GM23338 (cell line): ENCODE data around the gene TOMM6. TPM values are rescaled to one million over a fixed set of nuclear protein-coding genes. Genes with fewer than 3 reads are reported as not detected.

Experiments used
- ATAC-seq: fragments of 200-7000 bp; cut with Tn5 transposase; 3 replicates; pipeline ENCODE4 v1.9.1; 2020
- DNase-seq: peaks from one replicate; pipeline ENCODE4 v3.0.0-alpha.2; 2015; ENCODE audit warnings: low spot score
- H2AFZ ChIP-seq: fragments of 200-600 bp; sonication (generic); 2 replicates; pipeline ENCODE4 v1.8.0; 2016; ENCODE audit warnings: antibody characterized with exemption, mild to moderate bottlenecking, moderate library complexity
- H3F3A ChIP-seq: fragments of 200-600 bp; sonication (generic); replicated peaks from 2 replicates; pipeline ENCODE4 v1.8.0; 2017; ENCODE audit warnings: antibody characterized with exemption, mixed run types, low read depth
- H3K27ac ChIP-seq: fragments of 200-600 bp; sonication (generic); 2 replicates; pipeline ENCODE4 v1.6.1; 2016; ENCODE audit warnings: low read depth
- H3K27me3 ChIP-seq: fragments of 200-600 bp; sonication (generic); 2 replicates; pipeline ENCODE4 v1.8.0; 2016; ENCODE audit warnings: mild to moderate bottlenecking, mixed run types, moderate library complexity; ENCODE audit not compliant: insufficient read depth
- H3K36me3 ChIP-seq: fragments of 200-600 bp; sonication (generic); 2 replicates; pipeline ENCODE4 v1.8.0; 2016; ENCODE audit warnings: mild to moderate bottlenecking; ENCODE audit not compliant: insufficient read depth
- H3K4me1 ChIP-seq: fragments of 200-600 bp; sonication (generic); 2 replicates; pipeline ENCODE4 v1.8.0; 2016; ENCODE audit warnings: mild to moderate bottlenecking, moderate library complexity; ENCODE audit not compliant: insufficient read depth
- H3K4me2 ChIP-seq: fragments of 200-600 bp; sonication (generic); 2 replicates; pipeline ENCODE4 v1.7.1; 2017; ENCODE audit warnings: mixed run types
- H3K4me3 ChIP-seq: fragments of 200-600 bp; sonication (generic); 2 replicates; pipeline ENCODE4 v1.6.1; 2016; ENCODE audit warnings: mixed run types
- H3K79me2 ChIP-seq: fragments of 200-600 bp; sonication (generic); replicated peaks from 2 replicates; pipeline ENCODE4 v1.8.0; 2017; ENCODE audit warnings: mild to moderate bottlenecking; ENCODE audit not compliant: insufficient read depth
- H3K9me2 ChIP-seq: fragments of 200-600 bp; sonication (generic); 2 replicates; pipeline ENCODE4 v1.8.0; 2017; ENCODE audit not compliant: insufficient read depth
- H4K20me1 ChIP-seq: fragments of 200-600 bp; sonication (generic); replicated peaks from 2 replicates; pipeline ENCODE4 v1.8.0; 2017; ENCODE audit warnings: mild to moderate bottlenecking; ENCODE audit not compliant: insufficient read depth
- H3K27ac Mint-ChIP-seq: 2 replicates; pipeline ENCODE4 v1.8.0; 2020; ENCODE audit warnings: inconsistent platforms, mild to moderate bottlenecking, moderate library complexity, mixed read lengths
- H3K27me3 Mint-ChIP-seq: 3 replicates; pipeline ENCODE4 v1.8.0; 2022; ENCODE audit warnings: low read depth, mild to moderate bottlenecking, moderate library complexity, mixed read lengths, inconsistent platforms; ENCODE audit not compliant: insufficient read depth, poor library complexity
- H3K36me3 Mint-ChIP-seq: 3 replicates; pipeline ENCODE4 v1.8.0; 2021; ENCODE audit warnings: low read depth, mild to moderate bottlenecking, inconsistent platforms, moderate library complexity, mixed read lengths
- H3K4me1 Mint-ChIP-seq: 3 replicates; pipeline ENCODE4 v1.8.0; 2020; ENCODE audit warnings: mild to moderate bottlenecking, inconsistent platforms, mixed read lengths
- H3K4me3 Mint-ChIP-seq: 3 replicates; pipeline ENCODE4 v1.8.0; 2021; ENCODE audit warnings: moderate library complexity, mild to moderate bottlenecking, inconsistent platforms, mixed read lengths
- H3K9me3 Mint-ChIP-seq: 3 replicates; pipeline ENCODE4 v1.8.0; 2020; ENCODE audit warnings: moderate library complexity, mild to moderate bottlenecking, inconsistent platforms, mixed read lengths
- CREB1 ChIP-seq: fragments of 250-450 bp; sonication (Bioruptor Pico); IDR thresholded peaks from 2 replicates; pipeline ENCODE4 v1.5.0; 2020; ENCODE audit warnings: low read depth, mild to moderate bottlenecking, moderate library complexity
- EZH2phosphoT487 ChIP-seq: fragments of 200-600 bp; sonication (generic); IDR thresholded peaks from one replicate; pipeline ENCODE4 v1.8.1; 2018; ENCODE audit warnings: antibody characterized with exemption; ENCODE audit not compliant: unreplicated experiment
- JUNB ChIP-seq: IDR thresholded peaks from one replicate; pipeline ENCODE4 v1.6.1; 2016; ENCODE audit warnings: antibody characterized with exemption; ENCODE audit not compliant: unreplicated experiment
- NANOG ChIP-seq: IDR thresholded peaks from 2 replicates; pipeline ENCODE4 v1.6.1; 2016; ENCODE audit warnings: antibody characterized with exemption, borderline replicate concordance
- POLR2AphosphoS5 ChIP-seq: IDR thresholded peaks from 2 replicates; pipeline ENCODE4 v1.6.1; 2016; ENCODE audit warnings: antibody characterized with exemption, low read depth
- ZNF114 ChIP-seq: fragments of 250-450 bp; sonication (Bioruptor Pico); IDR thresholded peaks from 2 replicates; pipeline ENCODE4 v1.5.0; 2020; ENCODE audit warnings: mild to moderate bottlenecking, moderate library complexity
- polyA plus RNA-seq: library from polyadenylated mRNA; unstranded; fragments of >200 nt; fragmentation: Nextera tagmentation; extraction: Ambion mirVana; gene quantifications from 2 replicates; pipeline ENCODE4 v1.2.1, GENCODE V29; 2016
- total RNA-seq: library from RNA; depleted of rRNA; stranded (reverse); fragments of >200 nt; shearing (Covaris generic); gene quantifications from 2 replicates; pipeline ENCODE4 v1.2.3, GENCODE V29; 2014
- TF ChIP-seq, protein P1 (sequence below): IDR thresholded peaks from one replicate; pipeline ENCODE4 v1.6.1; 2018; ENCODE audit warnings: antibody characterized with exemption; ENCODE audit not compliant: unreplicated experiment
- TF ChIP-seq, protein P2 (sequence below): IDR thresholded peaks from 2 replicates; pipeline ENCODE4 v1.6.1; 2016; ENCODE audit warnings: antibody characterized with exemption

The TOMM6 gene
- total and polyA plus RNA-seq, 2 experiments from 2014 or later = 195 to 372 TPM

DNA sequence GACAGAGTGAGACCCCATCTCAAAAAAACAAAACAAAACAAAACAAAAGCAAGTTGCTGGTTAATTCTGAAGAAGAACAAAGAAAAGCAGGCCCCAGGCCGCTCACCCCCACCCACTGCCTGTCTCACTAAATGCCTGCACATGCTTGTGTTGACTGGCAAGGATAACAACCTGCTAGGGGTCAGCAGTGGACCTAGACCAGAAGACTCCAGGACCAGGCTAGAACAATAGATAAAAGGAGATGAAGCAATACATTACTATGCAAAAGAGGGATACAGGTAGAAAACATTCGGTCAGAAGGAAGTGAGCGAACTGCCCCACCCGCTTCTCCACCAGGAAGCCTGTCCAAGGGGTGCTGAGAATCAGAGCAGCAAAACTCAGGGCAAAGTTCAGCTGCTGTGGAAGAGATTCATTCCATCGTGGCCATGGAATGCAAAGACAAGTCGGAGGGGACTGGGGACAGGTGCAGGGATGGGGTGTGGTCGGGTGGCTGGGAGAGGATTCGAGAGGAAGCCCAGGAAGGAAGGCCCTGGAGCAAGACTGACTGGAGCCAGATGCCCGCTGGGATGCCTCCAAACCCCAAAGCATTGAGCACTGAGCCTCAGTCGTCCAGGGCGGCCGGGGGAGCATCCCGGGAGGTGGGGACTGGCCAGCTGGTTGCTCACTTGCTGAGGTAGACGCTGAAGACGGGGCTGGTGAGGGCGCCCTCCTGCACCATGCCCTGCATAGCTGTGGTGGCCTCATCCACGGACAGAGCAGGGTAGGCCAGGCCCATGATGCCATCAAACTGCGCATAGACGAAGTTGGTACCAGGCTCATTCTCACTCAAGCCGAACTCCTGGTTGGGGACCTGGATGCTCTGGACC lies 45.6 kb upstream of the TOMM6 start:
- Histone ChIP-seq H3K27me3 (no peaks in the 10 kb centered on the region), H3K79me2 (no peaks in the 10 kb centered on the region), H3K9me2 (no peaks in the 10 kb centered on the region), H3K4me2 (no peak overlapping the region), H4K20me1 (no peaks in the 10 kb centered on the region), H3K27ac (no peak overlapping the region), H3F3A (no peaks in the 10 kb centered on the region), H2AFZ (no peak overlapping the region; the same call in 1 of the 2 replicates), H3K36me3 (no peaks in the 10 kb centered on the region), H3K4me1 (no peaks in the 10 kb centered on the region; the same call in 1 of the 2 replicates), H3K4me3 (no peak overlapping the region)
- Mint-ChIP-seq H3K9me3 (no peaks in the 10 kb centered on the region), H3K27ac (no peak overlapping the region), H3K27me3 (no peaks in the 10 kb centered on the region), H3K4me1 (peaks cover 4% of the 10 kb centered on the region; the same call in 2 of the 3 replicates), H3K4me3 (no peak overlapping the region), H3K36me3 (no peaks in the 10 kb centered on the region)
- no peak for ATAC-seq
- TF ChIP-seq JUNB = no peak
- DNase-seq = no peak

DNA sequence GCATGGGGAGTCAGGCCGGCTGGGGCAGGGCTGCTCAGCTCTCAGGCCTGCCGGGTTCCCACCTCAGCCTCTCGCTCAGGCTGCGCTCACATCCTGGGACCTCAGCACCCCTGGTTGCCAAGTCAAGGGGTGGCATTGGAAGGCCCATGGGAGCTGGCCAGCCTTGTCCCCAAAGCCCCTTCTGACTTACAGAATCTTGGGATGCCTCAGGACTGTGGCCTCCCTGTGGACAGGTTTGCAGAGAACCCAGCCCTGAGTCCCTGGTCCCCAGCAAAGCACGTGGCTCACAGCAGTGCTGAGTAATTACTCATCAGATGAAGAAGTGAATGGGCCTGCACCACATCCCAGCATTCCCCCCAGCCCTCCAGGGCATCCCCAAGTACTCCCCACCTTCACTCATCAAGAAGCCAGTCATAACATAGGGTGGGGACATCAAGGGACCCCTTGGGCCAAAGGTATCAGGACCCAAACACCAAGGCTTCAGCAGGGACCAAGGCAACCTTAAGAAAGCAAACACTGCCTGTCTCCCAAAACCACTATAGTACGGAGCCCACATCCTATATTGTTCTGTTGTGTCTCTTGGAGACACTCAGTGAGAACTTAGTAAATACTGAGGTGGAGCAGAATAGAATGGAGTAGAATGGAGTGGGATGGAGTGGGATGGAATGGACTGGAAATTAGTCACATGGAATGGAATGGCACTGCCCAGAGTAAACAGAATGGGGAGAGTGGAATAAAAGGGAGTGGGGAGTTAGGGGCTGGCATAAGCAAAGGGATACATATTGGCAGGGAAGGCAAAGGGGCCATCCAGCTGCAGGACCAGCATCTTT lies 43.9 kb upstream of the TOMM6 start:
- no peak for TF ChIP-seq CREB1 (CRISPR knock-in tag)
- no peak for TF ChIP-seq ZNF114 (CRISPR knock-in tag)
- H3K27me3 Mint-ChIP-seq = peaks cover 2% of the 10 kb centered on the region
- H3K4me3 Mint-ChIP-seq = no peak overlapping the region
- Histone ChIP-seq H3F3A (no peaks in the 10 kb centered on the region), H3K79me2 (no peaks in the 10 kb centered on the region), H4K20me1 (no peaks in the 10 kb centered on the region), H3K9me2 (no peaks in the 10 kb centered on the region), H3K4me1 (no peaks in the 10 kb centered on the region; the same call in 1 of the 2 replicates), H3K27me3 (no peaks in the 10 kb centered on the region), H2AFZ (no peak overlapping the region), H3K36me3 (no peaks in the 10 kb centered on the region), H3K4me2 (no peak overlapping the region), H3K4me3 (no peak overlapping the region), H3K27ac (no peak overlapping the region)
- H3K4me1 Mint-ChIP-seq = peaks cover 4% of the 10 kb centered on the region; the same call in 2 of the 3 replicates
- no peaks in the 10 kb centered on the region for H3K36me3 Mint-ChIP-seq
- ATAC-seq = no peak
- no peaks in the 10 kb centered on the region for H3K9me3 Mint-ChIP-seq
- H3K27ac Mint-ChIP-seq = no peak overlapping the region
- DNase-seq = no peak

DNA sequence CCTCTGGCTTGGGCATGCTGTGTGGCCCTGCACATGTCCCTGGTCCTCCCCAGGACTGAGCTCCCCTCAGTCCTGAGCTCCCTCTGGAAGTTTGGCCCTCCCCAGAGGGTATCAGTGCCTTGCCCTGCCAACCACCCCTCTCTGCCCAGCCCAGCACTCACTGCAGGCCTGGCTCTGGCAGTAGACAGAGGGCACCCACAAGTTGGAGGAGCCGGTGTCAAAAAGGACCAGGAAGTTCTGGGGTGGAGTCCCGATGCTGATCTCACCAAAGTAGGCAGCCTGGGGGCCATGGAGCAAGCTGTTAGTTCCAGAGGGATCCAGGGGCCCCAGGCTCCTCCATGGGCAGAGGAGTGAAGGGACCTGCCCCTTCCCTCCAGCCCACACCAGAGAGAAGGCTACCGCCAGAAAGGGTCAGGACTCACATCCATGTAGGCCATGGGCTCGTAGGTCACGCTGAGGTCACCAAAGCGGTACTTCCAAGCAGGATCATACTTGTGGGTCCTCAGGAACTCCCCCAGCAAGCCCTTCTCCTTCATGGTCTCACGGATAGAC lies 43.2 kb upstream of the TOMM6 start:
- Histone ChIP-seq H3K4me2 (no peak overlapping the region), H3K4me3 (no peak overlapping the region), H3K79me2 (no peaks in the 10 kb centered on the region), H3K4me1 (no peaks in the 10 kb centered on the region; the same call in 1 of the 2 replicates), H3K27me3 (no peaks in the 10 kb centered on the region), H3F3A (no peaks in the 10 kb centered on the region), H4K20me1 (no peaks in the 10 kb centered on the region), H2AFZ (no peak overlapping the region), H3K36me3 (no peaks in the 10 kb centered on the region), H3K9me2 (no peaks in the 10 kb centered on the region), H3K27ac (no peak overlapping the region)
- DNase-seq (no peak), ATAC-seq (no peak)
- peaks cover 2% of the 10 kb centered on the region for H3K27me3 Mint-ChIP-seq
- H3K9me3 Mint-ChIP-seq = no peaks in the 10 kb centered on the region
- no peak overlapping the region for H3K27ac Mint-ChIP-seq
- peaks cover 4% of the 10 kb centered on the region; the same call in 2 of the 3 replicates for H3K4me1 Mint-ChIP-seq
- no peak overlapping the region for H3K4me3 Mint-ChIP-seq
- no peaks in the 10 kb centered on the region for H3K36me3 Mint-ChIP-seq
- no peak for TF ChIP-seq EZH2phosphoT487
- TF ChIP-seq NANOG = no peak
- TF ChIP-seq JUNB = no peak
- TF ChIP-seq, protein P1, sequence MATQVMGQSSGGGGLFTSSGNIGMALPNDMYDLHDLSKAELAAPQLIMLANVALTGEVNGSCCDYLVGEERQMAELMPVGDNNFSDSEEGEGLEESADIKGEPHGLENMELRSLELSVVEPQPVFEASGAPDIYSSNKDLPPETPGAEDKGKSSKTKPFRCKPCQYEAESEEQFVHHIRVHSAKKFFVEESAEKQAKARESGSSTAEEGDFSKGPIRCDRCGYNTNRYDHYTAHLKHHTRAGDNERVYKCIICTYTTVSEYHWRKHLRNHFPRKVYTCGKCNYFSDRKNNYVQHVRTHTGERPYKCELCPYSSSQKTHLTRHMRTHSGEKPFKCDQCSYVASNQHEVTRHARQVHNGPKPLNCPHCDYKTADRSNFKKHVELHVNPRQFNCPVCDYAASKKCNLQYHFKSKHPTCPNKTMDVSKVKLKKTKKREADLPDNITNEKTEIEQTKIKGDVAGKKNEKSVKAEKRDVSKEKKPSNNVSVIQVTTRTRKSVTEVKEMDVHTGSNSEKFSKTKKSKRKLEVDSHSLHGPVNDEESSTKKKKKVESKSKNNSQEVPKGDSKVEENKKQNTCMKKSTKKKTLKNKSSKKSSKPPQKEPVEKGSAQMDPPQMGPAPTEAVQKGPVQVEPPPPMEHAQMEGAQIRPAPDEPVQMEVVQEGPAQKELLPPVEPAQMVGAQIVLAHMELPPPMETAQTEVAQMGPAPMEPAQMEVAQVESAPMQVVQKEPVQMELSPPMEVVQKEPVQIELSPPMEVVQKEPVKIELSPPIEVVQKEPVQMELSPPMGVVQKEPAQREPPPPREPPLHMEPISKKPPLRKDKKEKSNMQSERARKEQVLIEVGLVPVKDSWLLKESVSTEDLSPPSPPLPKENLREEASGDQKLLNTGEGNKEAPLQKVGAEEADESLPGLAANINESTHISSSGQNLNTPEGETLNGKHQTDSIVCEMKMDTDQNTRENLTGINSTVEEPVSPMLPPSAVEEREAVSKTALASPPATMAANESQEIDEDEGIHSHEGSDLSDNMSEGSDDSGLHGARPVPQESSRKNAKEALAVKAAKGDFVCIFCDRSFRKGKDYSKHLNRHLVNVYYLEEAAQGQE = no peak
- TF ChIP-seq POLR2AphosphoS5 = no peak
- TF ChIP-seq CREB1 (CRISPR knock-in tag) = no peak
- TF ChIP-seq ZNF114 (CRISPR knock-in tag) = no peak
- TF ChIP-seq, protein P2, sequence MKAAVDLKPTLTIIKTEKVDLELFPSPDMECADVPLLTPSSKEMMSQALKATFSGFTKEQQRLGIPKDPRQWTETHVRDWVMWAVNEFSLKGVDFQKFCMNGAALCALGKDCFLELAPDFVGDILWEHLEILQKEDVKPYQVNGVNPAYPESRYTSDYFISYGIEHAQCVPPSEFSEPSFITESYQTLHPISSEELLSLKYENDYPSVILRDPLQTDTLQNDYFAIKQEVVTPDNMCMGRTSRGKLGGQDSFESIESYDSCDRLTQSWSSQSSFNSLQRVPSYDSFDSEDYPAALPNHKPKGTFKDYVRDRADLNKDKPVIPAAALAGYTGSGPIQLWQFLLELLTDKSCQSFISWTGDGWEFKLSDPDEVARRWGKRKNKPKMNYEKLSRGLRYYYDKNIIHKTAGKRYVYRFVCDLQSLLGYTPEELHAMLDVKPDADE = no peak
